NAMALWA (cell line): ENCODE results near the gene CLEC12A.
"Not testable (repeated sequence)": the region's sequence is repeated elsewhere in the genome, so short reads cannot be mapped to it uniquely, and the experiment has no call there.

Experiments
- DNase-seq: peaks from one replicate; pipeline ENCODE4 v3.0.0-alpha.2; 2015; ENCODE audit warnings: low spot score

CLEC12A gene

DNA sequence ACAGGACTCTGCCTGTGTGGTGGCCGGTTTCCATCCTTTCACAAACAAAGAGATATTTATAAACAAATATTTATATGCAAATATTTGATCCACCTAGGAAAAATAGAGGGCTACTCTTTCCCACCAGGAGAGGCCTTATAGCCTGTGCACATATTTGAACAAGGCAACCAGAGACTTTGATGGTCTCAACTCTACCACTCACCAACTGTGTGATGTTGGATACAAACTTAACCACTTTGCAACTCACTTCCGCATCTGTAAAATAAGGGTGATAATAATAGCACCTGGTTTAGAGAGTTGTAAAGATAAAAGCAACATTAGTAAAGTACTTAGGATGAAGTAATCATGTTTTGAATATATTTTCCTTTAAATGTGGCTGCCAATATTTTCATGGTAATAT lies 1.5 kb upstream of the CLEC12A start:
- no peak for DNase-seq

DNA sequence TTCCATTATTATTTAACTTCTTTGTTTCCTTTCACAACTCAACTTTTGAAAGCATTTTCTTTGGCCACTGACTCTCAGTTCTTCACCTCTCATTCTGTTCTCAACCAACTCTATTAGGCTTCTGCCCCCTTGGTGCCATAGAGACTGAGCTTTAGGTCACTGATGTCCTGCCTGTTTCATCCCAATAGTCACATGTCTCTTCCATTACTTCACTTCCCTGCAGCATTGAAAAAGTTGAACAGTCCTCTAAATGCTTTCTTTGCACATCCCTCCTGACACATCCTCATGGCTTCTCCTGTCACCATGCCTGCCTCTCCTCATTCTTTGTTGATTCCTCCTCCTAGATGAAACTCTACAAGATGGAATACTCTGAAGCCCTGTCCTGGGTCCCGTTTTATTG lies 2.7 kb downstream of the CLEC12A start:
- DNase-seq = no peak

GRCh38 chr12:9974731-9975130 lies 3.5 kb downstream of the CLEC12A start:
- DNase-seq = not testable (repeated sequence)

DNA sequence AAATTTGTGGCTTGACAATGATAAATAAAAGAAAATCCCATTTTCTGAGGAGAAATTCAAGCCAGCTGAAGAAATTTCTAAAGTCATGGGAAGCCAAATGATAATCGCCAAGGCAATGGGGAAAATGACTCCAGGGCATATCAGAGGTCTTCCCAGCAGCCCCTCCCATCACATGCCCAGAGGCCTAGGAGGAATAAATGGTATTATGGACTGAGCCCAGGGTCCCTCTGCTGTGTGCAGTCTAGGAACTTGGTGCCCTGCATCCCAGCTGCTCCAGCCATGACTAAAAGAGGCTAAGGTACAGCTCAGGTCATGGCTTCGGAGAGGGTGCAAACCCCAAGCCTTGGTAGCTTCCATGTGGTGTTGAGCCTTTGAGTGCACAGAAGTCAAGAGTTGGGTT lies 4.4 kb downstream of the CLEC12A start:
- DNase-seq = no peak

DNA sequence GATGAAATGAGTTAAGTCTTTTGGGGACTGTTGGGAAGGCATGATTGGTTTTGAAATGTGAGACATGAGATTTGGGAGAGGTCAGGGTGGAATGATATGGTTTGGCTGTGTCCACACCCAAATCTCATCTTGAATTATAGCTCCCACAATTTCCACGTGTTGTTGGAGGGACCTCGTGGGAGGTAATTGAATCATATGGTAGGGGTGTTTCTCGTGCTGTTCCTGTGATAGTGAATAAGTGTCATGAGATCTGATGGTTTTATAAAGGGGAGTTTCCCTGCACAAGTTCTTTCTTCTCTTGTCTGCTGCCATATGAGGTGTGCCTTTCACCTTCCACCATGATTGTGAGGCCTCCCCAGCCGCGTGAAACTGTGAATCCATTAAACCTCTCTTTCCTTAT lies 5.4 kb downstream of the CLEC12A start:
- not testable (repeated sequence) for DNase-seq

- no peak for DNase-seq
Measured at GRCh38 chr12:9977916-9978315, 6.7 kb downstream of the CLEC12A start.

DNA sequence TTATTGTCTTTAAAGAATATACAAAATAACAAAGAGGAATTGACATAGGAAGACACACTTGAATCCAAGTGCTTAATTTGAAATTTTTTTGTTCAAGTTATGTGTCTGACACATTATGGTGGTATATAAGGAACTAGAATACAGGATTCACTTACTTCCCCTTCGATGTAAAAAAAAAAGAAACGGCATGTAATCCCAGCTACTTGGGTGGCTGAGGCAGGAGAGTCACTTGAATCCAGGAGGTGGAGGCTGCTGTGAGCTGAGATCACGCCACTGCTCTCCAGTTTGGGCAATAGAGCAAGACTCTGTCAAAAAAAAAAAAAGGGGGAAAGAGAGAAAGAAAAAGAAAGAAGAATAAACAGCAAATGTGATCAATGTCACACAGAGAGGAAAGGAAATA lies 8.9 kb downstream of the CLEC12A start:
- no peak for DNase-seq

DNA sequence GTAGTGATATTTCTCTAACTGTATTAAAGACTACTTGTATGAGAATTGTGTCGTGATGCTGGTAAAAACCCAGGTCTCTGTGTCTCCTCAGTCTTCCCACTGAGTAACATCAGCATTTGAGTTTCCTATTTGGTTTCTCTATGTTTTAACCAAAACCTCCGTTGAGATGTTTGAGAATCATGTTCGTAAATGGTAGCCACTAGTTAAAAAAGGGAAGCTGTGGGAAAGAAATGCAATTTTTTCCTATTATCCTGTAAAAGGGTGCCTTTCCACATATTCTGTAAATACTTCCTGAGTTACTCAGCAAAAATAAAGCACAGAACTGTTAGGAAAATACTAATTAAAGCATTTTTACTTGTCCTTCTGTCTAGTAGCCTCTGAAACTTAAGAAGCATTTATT lies 20.7 kb downstream of the CLEC12A start:
- DNase-seq = no peak

- peak; percentile 28 for DNase-seq
Measured at GRCh38 chr12:9992296-9992695, 21.1 kb downstream of the CLEC12A start.

DNA sequence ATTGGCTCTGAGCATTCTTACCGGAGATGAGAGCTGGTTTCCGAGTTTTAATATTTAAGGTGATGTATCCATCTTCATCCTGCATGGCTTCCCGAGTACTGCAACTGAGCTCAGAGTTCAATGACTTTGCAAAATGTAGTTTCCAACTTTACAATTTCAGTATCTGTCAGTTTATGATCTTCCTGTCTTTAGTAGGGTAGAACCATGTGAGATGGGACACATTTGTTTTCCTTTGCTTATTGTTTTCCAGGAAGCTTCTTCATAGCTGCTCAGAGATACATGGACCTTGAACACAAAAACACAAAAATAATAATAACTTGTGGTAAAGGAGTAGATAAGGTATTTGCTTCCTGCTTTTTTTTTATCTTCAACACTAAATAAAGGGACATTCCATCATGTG lies 27.8 kb downstream of the CLEC12A start, which contains the start of gene CLEC1B:
TSS of gene CLEC1B (minus strand) at position 106 of the 400 bp plus-strand sequence. CDS start at position 85, 21 bp downstream.
- no peak for DNase-seq

- DNase-seq = no peak
Measured at GRCh38 chr12:10001171-10001776, 30.1 kb downstream of the CLEC12A start.

DNA sequence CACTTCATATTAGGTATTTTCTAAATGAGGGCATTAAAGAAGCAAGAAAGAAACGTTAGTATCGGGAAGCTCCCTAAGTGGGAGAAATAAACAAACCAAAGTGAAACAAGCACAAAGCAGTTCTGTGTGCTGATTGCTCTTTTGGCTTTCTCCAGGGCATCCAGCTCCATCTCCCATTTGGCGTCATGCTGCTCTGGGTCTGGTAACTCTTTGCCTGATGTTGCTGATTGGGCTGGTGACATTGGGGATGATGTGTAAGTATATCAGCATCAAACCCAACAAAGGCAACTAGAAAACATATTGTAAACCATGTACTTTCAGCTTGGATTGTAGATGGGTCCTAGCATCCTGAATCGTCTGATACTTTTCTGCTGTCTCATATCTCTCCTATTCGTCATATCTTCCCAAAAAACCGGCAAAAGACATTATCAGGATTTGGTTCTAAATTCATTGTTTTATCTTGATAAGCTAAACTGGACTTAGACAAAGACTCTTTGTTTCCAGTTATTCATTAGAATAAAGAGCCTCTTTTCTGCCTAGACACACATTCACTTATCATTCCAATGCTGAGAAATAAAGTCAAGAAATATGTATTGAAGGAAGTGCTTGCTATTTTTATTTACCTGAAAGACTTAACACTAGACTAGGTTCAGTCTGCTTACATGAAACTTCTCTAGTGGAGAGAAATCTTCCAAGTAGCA lies 41.6 kb downstream of the CLEC12A start:
- no peak for DNase-seq

DNA sequence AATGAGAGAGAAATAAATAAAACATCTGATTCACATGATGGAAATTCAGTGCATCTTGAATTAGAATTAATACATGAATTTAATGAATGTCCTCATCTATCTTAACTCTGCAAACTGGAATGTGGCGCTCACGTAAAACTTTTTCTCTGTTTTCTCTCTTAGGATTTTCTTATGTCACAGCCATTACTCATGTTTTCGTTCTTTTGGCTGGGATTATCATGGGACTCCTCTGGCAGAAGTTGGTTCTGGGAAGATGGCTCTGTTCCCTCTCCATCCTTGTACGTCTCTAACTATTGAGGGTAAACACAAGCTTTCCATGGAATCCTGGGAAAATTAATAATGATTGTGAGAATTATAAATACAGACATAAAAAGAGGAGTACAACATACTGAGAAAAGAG lies 44.2 kb downstream of the CLEC12A start:
- no peak for DNase-seq

DNA sequence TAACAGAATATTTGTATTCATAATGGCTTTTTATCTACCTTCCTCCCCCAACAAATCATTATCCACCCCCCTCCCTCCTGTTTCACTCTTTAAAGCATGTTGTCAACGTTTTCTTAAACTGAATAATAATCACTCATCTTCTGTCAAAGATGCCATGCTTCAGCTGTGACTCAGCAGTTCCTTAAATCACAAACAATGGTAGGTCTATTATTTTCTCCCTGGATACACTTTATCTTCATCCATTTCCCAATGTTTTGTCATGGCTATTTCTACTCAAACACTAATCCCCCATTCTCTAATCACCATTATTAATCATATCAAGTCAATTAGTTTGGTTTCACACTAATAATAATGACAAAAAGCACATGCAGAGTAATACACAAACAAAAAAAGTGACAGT lies 45.7 kb downstream of the CLEC12A start:
- DNase-seq = no peak

GRCh38 chr12:10018386-10018785 lies 47.2 kb downstream of the CLEC12A start:
- DNase-seq = no peak

GRCh38 chr12:10021342-10021741 lies 50.1 kb downstream of the CLEC12A start:
- DNase-seq = no peak

- no peak for DNase-seq
Measured at GRCh38 chr12:10025236-10025635, 54.0 kb downstream of the CLEC12A start.

- not testable (repeated sequence) for DNase-seq
Measured at GRCh38 chr12:10026666-10027065, 55.5 kb downstream of the CLEC12A start.

- no peak for DNase-seq
Measured at GRCh38 chr12:10027311-10027710, 56.1 kb downstream of the CLEC12A start.

- DNase-seq = no peak
Measured at GRCh38 chr12:10027721-10028120, 56.5 kb downstream of the CLEC12A start.

DNA sequence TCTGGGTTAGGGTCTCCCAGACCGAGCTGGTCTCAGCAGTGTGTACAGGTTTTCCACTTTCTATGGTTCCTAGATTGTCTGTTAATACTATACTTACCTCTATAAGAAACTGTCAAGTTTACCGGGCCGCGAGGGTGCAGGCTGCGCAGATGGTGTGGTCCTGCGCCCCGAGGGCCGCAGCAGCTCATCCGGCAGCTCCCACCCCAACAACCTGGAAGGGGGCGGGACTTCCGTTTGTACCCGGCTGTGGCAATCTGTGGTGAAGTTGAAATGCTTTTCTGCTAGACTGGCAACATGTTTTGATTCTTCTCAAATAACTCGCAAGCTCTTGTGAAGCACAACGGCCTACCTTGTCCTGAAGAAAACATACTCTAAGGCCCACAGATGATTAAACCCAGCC lies 59.2 kb downstream of the CLEC12A start, which contains the start of gene CLEC9A:
TSS of gene CLEC9A (plus strand) at position 237 of the 400 bp plus-strand sequence. CDS start 22,006 bp downstream, outside the sequence.
- no peak for DNase-seq

DNA sequence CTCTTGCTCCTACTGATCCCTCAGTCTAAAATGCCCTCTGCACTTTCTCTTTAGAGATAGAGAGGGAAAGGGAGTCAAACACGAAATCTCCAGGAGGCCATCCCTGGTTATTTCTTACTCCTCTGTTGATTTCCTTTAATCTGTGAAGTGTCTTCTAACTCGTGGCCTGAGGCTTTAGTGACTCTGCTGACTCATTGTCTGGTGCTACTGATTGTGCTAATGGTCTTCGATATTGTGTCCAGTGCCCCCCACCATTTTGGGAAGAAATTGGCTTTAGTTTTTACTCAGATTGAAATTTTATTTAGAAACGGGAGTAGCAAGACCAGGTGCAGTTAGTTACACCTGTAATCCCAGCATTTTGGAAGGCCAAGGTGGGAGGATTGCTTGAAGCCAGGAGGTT lies 60.1 kb downstream of the CLEC12A start:
- DNase-seq = no peak

GRCh38 chr12:10031771-10032175 lies 60.6 kb downstream of the CLEC12A start:
- DNase-seq = no peak
